DND-41 (cell line): Measurements from ENCODE around the gene WARS2.
"Not testable (repeated sequence)": the region's sequence is repeated elsewhere in the genome, so short reads cannot be mapped to it uniquely, and the experiment has no call there.

ENCODE experiments used
- ATAC-seq: fragments of 200-7000 bp; cut with Tn5 transposase; 3 replicates; pipeline ENCODE4 v1.9.1; 2021; ENCODE audit warnings: low read depth; ENCODE audit not compliant: insufficient read depth
- DNase-seq: peaks from one replicate; pipeline ENCODE4 v3.0.0-alpha.2; 2020
- H2AFZ ChIP-seq: 2 replicates; pipeline ENCODE4 v1.6.0; 2012; ENCODE audit warnings: low read depth, low read length
- H3K27ac ChIP-seq: 2 replicates; pipeline ENCODE4 v1.5.1; 2012; ENCODE audit warnings: low read length, inconsistent platforms
- H3K27me3 ChIP-seq: fragments of 200-600 bp; sonication (generic); 2 replicates; pipeline ENCODE4 v1.6.0; 2012; ENCODE audit warnings: low read length, mild to moderate bottlenecking, inconsistent platforms; ENCODE audit not compliant: insufficient read depth, poor library complexity
- H3K36me3 ChIP-seq: 2 replicates; pipeline ENCODE4 v1.5.1; 2012; ENCODE audit warnings: low read length, inconsistent platforms; ENCODE audit not compliant: insufficient read depth
- H3K4me1 ChIP-seq: 2 replicates; pipeline ENCODE4 v1.5.1; 2012; ENCODE audit warnings: mild to moderate bottlenecking, low read length; ENCODE audit not compliant: insufficient read depth
- H3K4me2 ChIP-seq: 2 replicates; pipeline ENCODE4 v1.6.0; 2012; ENCODE audit warnings: mild to moderate bottlenecking, moderate library complexity, low read length, inconsistent platforms; ENCODE audit not compliant: insufficient read depth
- H3K4me3 ChIP-seq, 2 experiments: fragments of 200-600 bp in 1 of 2; shearing (Covaris generic) in 1 of 2; 2 replicates each; pipeline ENCODE4 v1.5.1; 2012 to 2016; ENCODE audit warnings: inconsistent platforms in 2 of 2, low read length in 2 of 2, mild to moderate bottlenecking in 2 of 2, low read depth in 1 of 2, moderate library complexity in 1 of 2
- H3K79me2 ChIP-seq: 2 replicates; pipeline ENCODE4 v1.6.0; 2012; ENCODE audit warnings: low read length, inconsistent platforms; ENCODE audit not compliant: insufficient read depth
- H3K9ac ChIP-seq: 2 replicates; pipeline ENCODE4 v1.6.0; 2012; ENCODE audit warnings: low read depth, mild to moderate bottlenecking, inconsistent platforms, low read length, moderate library complexity
- H3K9me3 ChIP-seq: 2 replicates; pipeline ENCODE4 v1.5.1; 2012; ENCODE audit warnings: low read length, moderate library complexity, mild to moderate bottlenecking, inconsistent platforms; ENCODE audit not compliant: insufficient read depth, severe bottlenecking
- H4K20me1 ChIP-seq: 2 replicates; pipeline ENCODE4 v1.6.0; 2012; ENCODE audit warnings: low read length; ENCODE audit not compliant: insufficient read depth
- EZH2 ChIP-seq: IDR thresholded peaks from 3 replicates; pipeline ENCODE4 v1.6.1; 2012; ENCODE audit warnings: borderline replicate concordance, low read depth, mild to moderate bottlenecking, moderate library complexity, low read length, inconsistent platforms; ENCODE audit not compliant: severe bottlenecking
- TF ChIP-seq, protein P1 (sequence below): IDR thresholded peaks from 2 replicates; pipeline ENCODE4 v1.5.1; 2012; ENCODE audit warnings: borderline replicate concordance, low read length, moderate library complexity, mild to moderate bottlenecking; ENCODE audit not compliant: poor library complexity, severe bottlenecking; ENCODE audit errors: extremely low read depth

The WARS2 gene

DNA sequence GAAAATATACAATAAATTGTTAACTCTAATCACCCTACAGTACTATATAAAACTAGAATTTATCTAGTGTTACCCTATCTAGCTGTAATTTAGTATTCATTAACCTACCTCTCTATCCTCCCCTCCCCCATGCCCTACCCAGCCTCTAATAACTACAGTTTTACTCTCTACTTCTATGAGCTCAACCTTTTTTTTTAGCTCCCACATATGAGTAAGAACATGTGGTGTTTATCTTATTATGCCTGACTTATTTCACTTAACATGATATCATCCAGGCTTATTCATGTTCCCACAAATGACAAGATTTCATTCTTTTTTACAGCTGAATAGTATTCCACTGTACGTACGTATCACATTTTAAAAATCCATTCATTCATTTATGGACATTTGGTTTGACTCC, 46.0 kb upstream of the WARS2 start:
- H3K36me3 ChIP-seq = no peaks in the 10 kb centered on the region
- no peaks in the 10 kb centered on the region for H3K9me3 ChIP-seq
- DNase-seq (no peak), ATAC-seq (no peak)
- H3K4me1 ChIP-seq = no peaks in the 10 kb centered on the region
- no peaks in the 10 kb centered on the region for H3K27me3 ChIP-seq
- no peak overlapping the region for H2AFZ ChIP-seq
- H3K27ac ChIP-seq = no peak overlapping the region
- H4K20me1 ChIP-seq = no peaks in the 10 kb centered on the region
- no peak overlapping the region for H3K9ac ChIP-seq
- TF ChIP-seq, protein P1, sequence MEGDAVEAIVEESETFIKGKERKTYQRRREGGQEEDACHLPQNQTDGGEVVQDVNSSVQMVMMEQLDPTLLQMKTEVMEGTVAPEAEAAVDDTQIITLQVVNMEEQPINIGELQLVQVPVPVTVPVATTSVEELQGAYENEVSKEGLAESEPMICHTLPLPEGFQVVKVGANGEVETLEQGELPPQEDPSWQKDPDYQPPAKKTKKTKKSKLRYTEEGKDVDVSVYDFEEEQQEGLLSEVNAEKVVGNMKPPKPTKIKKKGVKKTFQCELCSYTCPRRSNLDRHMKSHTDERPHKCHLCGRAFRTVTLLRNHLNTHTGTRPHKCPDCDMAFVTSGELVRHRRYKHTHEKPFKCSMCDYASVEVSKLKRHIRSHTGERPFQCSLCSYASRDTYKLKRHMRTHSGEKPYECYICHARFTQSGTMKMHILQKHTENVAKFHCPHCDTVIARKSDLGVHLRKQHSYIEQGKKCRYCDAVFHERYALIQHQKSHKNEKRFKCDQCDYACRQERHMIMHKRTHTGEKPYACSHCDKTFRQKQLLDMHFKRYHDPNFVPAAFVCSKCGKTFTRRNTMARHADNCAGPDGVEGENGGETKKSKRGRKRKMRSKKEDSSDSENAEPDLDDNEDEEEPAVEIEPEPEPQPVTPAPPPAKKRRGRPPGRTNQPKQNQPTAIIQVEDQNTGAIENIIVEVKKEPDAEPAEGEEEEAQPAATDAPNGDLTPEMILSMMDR = no peak
- TF ChIP-seq EZH2 = no peak
- no peaks in the 10 kb centered on the region for H3K79me2 ChIP-seq
- H3K4me3 ChIP-seq = no peak overlapping the region; a peak in 1 of 4 replicates
- H3K4me2 ChIP-seq = no peak overlapping the region

DNA sequence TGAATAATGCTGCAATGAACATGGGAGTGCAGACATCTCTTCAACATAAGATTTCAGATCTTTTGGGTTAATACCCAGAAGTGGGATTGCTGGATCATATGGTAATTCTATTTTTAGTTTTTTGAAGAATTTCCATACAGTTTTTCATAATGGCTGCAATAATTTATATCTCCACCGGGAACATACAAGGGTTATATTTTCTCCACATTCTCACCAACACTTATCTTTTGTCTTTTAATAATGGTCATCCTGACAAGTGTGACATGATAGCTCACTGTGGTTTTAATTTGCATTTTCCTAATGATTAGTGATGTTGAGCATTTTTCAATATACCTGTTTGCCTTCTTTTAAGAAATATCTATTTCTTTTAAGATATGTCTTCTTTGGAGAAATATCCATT, 44.5 kb upstream of the WARS2 start:
- Histone ChIP-seq H3K4me1 (no peaks in the 10 kb centered on the region), H3K36me3 (no peaks in the 10 kb centered on the region), H3K4me2 (no peak overlapping the region), H3K27me3 (no peaks in the 10 kb centered on the region), H3K4me3 (no peak overlapping the region), H3K9me3 (no peaks in the 10 kb centered on the region), H3K79me2 (no peaks in the 10 kb centered on the region), H3K27ac (no peak overlapping the region), H3K9ac (no peak overlapping the region), H4K20me1 (no peaks in the 10 kb centered on the region), H2AFZ (no peak overlapping the region)
- no peak for ATAC-seq
- TF ChIP-seq EZH2 = no peak
- TF ChIP-seq, protein P1 = no peak
- DNase-seq = no peak

DNA sequence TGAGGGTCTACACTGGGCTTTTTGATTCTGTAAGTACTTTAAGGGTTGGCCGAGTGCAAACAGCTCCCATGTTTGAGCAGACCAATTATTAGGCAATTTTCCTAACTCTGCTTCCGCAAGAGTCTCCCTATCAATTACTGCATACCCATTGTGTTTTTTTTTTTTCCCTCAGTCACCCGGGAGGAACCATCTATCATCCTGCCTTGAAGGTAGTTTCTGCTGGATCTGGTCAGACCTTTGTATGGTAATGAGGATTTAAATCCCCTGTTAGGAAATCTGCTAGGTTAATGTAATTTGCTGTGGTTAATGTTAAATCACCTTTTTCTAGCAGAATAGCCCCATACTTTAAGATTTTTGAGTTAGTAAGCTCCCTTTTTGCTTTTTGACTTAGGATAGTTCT, 40.8 kb upstream of the WARS2 start:
- no peaks in the 10 kb centered on the region for H3K4me1 ChIP-seq
- peaks cover 4% of the 10 kb centered on the region for H3K9me3 ChIP-seq
- H3K9ac ChIP-seq = no peak overlapping the region
- H3K27me3 ChIP-seq = no peaks in the 10 kb centered on the region
- peaks cover 12% of the 10 kb centered on the region; the same call in 1 of the 2 replicates for H3K36me3 ChIP-seq
- no peaks in the 10 kb centered on the region for H4K20me1 ChIP-seq
- DNase-seq = no peak
- ATAC-seq = no peak
- no peak overlapping the region for H2AFZ ChIP-seq
- no peak overlapping the region for H3K4me3 ChIP-seq
- H3K27ac ChIP-seq = no peak overlapping the region
- TF ChIP-seq, protein P1 = no peak
- TF ChIP-seq EZH2 = no peak
- H3K79me2 ChIP-seq = no peaks in the 10 kb centered on the region
- H3K4me2 ChIP-seq = no peak overlapping the region

DNA sequence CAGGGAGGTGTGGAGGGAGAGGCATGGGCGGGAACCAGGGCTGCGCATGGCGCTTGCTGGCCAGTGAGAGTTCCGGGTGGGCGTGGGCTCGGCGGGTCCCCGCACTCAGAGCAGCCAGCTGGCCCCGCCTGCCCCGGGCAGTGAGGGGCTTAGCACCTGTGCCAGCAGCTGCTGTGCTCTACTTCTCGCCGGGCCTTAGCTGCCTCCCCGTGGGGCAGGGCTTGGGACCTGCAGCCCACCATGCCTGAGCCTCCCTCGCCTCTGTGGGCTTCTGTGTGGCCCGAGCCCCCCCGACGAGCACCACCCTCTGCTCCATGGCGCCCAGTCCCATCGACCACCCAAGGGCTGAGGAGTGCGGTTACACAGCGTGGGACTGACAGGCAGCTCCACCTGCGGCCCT, 38.6 kb upstream of the WARS2 start:
- H3K4me3 ChIP-seq = no peak overlapping the region
- TF ChIP-seq, protein P1 = no peak
- TF ChIP-seq EZH2 = no peak
- H3K9ac ChIP-seq = no peak overlapping the region
- H3K79me2 ChIP-seq = no peaks in the 10 kb centered on the region
- H3K9me3 ChIP-seq = peaks cover 4% of the 10 kb centered on the region
- peaks cover 12% of the 10 kb centered on the region; the same call in 1 of the 2 replicates for H3K36me3 ChIP-seq
- ATAC-seq = no peak
- H3K27me3 ChIP-seq = no peaks in the 10 kb centered on the region
- H4K20me1 ChIP-seq = no peaks in the 10 kb centered on the region
- no peak for DNase-seq
- H3K4me2 ChIP-seq = no peak overlapping the region
- H3K4me1 ChIP-seq = no peaks in the 10 kb centered on the region
- H3K27ac ChIP-seq = no peak overlapping the region
- no peak overlapping the region for H2AFZ ChIP-seq

DNA sequence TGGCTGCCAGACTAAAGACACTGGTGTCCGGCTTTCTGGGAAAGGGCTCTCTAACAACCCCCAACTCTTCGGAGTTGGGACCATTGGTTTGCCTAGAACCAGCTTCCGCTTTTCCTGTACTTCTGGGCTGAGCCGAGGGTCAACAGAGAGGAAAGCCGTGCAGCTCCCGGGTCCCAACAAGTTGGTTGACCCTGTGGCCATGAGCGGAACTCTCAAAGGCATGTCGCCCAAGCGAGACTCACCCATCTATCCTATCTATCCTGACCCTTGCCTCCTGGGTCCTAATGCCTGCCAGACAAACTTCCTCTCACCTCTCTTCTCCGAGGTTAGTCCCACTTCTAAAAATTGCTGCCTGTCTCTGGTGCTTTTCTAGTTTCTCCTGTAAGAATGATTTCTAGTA, 32.5 kb upstream of the WARS2 start:
- not testable (repeated sequence) for DNase-seq, H3K27ac ChIP-seq, H4K20me1 ChIP-seq, H3K79me2 ChIP-seq, H3K36me3 ChIP-seq, ATAC-seq, H3K27me3 ChIP-seq, H3K4me2 ChIP-seq, H3K9me3 ChIP-seq, H2AFZ ChIP-seq, H3K9ac ChIP-seq, H3K4me3 ChIP-seq, H3K4me1 ChIP-seq
